ENCODE data around the gene SPEG. TPM values are rescaled to one million over a fixed set of nuclear protein-coding genes. Genes with fewer than 3 reads are reported as not detected.
A peak's percentile ranks its signal among the peaks of the same experiment; 100 is the strongest.

Gene SPEG
- total RNA-seq, 1 experiment from 2014 or later = 55.3 TPM

- no peak for TF ChIP-seq STAT6 (CRISPR knock-in tag; conservative IDR thresholded peaks at IDR 0.05; ENCODE audit: low read depth)
- TF ChIP-seq ZNF425 (CRISPR knock-in tag; conservative IDR thresholded peaks at IDR 0.05) = no peak
- TF ChIP-seq FOXP1 (CRISPR knock-in tag; IDR thresholded peaks at IDR 0.05; ENCODE audit: borderline replicate concordance) = peak; percentile 88
- no peak; the same call in 1 of the 2 replicates for TF ChIP-seq E2F5 (CRISPR knock-in tag; IDR thresholded peaks at IDR 0.05)
- no peak for TF ChIP-seq ZNF263 (CRISPR knock-in tag; IDR thresholded peaks at IDR 0.05; ENCODE audit: low read depth)
- 0 out of 2 replicates have a peak, but pooled peaks have one; percentile 47 for TF ChIP-seq FOXP4 (CRISPR knock-in tag; IDR thresholded peaks at IDR 0.05)
- TF ChIP-seq ZMAT4 (CRISPR knock-in tag; IDR thresholded peaks at IDR 0.05) = no peak
- TF ChIP-seq ATF1 (CRISPR knock-in tag; IDR thresholded peaks at IDR 0.05) = peak; percentile 36; the same call in 1 of the 2 replicates
- TF ChIP-seq TEAD4 (CRISPR knock-in tag; IDR thresholded peaks at IDR 0.05) = no peak
- peak; percentile 83 for TF ChIP-seq ZBTB43 (CRISPR knock-in tag; IDR thresholded peaks at IDR 0.05)
- no peak for TF ChIP-seq ZNF512 (CRISPR knock-in tag; IDR thresholded peaks at IDR 0.05; ENCODE audit: borderline replicate concordance)
- TF ChIP-seq ARID4B (CRISPR knock-in tag; IDR thresholded peaks at IDR 0.05; ENCODE audit: borderline replicate concordance) = 0 out of 2 replicates have a peak, but pooled peaks have one; percentile 57
- no peak for TF ChIP-seq CDX4 (CRISPR knock-in tag; IDR thresholded peaks at IDR 0.05; ENCODE audit: borderline replicate concordance)
- no peak for TF ChIP-seq PRDM15 (CRISPR knock-in tag; IDR thresholded peaks at IDR 0.05)
- TF ChIP-seq HMGA2 (CRISPR knock-in tag; IDR thresholded peaks at IDR 0.05) = no peak
Measured at GRCh38 chr2:219543596-219544358, 109.1 kb downstream of the SPEG start, which contains the start of the genes CHPF and TMEM198 (continued).
